DMS79 (cell line): ENCODE measurements around the gene ALKBH8.
"Not testable (repeated sequence)": the region's sequence is repeated elsewhere in the genome, so short reads cannot be mapped to it uniquely, and the experiment has no call there.

Experiments used
- DNase-seq: peaks from one replicate; lab custom pipeline; 2025; lab: John Stamatoyannopoulos, UW

The ALKBH8 gene, protein sequence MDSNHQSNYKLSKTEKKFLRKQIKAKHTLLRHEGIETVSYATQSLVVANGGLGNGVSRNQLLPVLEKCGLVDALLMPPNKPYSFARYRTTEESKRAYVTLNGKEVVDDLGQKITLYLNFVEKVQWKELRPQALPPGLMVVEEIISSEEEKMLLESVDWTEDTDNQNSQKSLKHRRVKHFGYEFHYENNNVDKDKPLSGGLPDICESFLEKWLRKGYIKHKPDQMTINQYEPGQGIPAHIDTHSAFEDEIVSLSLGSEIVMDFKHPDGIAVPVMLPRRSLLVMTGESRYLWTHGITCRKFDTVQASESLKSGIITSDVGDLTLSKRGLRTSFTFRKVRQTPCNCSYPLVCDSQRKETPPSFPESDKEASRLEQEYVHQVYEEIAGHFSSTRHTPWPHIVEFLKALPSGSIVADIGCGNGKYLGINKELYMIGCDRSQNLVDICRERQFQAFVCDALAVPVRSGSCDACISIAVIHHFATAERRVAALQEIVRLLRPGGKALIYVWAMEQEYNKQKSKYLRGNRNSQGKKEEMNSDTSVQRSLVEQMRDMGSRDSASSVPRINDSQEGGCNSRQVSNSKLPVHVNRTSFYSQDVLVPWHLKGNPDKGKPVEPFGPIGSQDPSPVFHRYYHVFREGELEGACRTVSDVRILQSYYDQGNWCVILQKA

DNA sequence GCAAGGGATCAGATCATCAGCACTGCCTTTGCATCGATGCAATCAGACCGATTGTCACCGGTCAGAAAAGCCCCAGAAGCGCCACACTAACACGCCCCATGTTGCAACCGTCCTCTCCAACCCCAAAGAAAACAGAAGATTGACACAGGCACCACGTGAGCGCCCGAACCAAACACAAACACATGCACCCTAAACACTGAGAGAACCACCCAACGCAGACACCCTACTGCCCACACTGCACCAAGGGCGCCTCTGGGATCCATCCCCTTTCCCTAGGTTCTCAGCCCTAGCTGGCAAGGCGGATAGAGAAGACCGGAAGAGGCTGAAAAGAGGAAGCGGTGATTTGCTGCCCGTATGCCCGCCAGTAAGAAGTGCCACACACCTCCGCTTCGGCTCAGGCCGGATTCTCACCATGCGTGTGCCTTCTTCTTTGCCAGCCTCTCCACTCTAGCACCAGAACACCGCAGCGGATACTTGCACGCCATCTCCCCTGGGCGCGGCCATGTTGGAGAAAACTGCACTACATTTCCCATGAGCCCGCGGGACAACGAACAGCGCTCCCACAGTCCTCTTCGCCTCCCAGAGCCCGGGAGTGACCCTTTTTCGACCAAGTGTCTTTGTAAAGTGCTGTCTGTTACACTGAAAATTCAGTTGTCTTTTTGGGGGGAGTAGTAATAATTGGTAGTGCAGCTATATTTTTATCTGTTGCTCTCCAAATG is at the start of gene ALKBH8:
ALKBH8 (minus strand) TSS at position 517 of the 719 bp plus-strand sequence. CDS start 4,842 bp downstream, outside the sequence.
- DNase-seq: peak; percentile 78

DNA sequence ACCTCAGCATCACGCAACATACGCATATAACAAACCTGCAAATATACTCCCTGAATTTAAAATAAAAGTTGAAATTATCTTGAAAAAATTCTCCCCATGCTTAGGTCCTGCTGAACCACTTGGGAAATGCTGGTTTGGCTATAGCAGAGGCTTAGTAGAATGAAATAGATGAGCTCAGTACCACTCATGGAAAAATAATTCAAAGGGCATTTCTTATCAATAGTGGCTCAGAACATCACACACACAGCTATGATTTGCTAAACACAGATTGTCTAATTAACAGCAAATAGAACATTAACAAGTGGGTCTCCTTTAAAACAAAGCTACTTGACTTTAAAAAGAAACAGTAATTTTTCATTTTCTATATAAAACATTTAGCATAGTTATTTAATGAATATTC is 46.9 kb upstream of the ALKBH8 start:
- DNase-seq: no peak

DNA sequence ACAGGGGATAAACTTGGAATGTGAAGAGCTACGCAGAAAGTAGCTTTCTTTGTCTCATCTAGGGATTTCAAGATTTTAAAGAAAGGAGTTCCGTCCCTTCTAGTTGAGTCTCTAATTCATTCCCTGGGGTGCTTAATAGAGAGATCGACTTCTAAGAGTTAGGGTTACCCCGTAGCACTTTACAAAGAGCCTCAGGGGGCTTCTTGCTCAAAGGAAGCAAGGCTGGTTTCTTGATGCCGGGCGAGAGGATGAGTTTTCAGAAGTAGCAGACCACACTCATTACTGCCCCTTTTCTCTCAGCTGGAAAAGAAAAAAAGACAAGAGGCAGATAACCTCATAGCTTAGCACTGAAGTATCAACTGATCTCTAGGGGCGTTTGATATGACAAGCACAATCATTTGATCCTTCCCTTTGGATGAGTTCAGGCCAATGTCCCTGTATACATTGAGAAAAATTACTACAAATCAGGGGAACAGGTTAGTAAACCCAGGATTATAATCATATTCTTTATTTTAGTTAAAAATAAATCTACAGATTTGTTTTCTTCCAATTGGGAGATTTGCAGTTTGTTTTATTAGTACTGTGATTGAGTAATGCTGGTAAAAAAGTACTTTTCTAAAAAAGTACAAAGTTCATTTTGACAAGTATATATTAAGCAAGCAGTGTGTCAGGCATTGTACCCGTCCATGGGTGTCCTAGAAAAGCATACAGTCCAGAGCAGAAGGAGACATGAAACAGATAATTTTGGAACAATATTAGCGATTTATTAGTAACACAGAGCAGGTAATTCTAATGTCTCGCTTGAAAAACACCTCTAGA is 44.1 kb upstream of the ALKBH8 start:
- DNase-seq: no peak

DNA sequence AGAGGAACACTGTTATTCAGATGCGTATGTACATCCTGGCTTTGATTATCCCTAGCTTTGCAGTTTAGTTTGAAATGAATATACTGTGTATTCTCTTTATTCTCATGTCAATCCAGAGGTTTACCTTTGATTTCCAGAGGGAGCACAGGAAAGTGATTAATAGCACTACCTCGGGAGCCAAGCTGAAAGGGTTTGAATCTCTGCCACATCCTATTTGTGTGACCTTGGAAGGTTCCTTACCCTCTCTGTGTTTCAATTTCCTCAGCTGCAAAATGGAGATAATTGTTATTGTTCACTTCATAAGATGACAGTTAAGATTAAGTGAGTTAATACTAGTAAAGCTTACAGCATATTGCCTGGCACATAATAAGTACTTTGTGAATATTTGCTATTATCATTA is 43.3 kb upstream of the ALKBH8 start:
- no peak for DNase-seq

DNA sequence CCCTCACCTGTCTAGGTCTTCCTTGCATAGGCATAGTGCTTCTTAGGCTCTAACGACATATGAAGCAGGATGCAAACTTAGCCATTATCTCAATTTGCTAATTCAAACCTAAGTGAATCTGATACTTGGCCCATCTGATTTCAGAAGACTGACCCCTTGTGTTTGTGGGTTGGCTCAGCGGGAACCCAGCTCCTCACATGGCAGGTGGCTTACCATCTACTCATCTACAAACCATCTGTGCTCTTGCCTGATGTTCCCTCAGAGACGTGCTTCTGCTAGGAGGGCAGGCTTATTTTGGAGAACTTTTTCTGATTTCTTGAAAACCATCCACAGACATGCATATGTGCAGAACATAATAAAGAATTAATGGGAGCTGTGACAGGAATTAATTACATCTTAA is 40.6 kb upstream of the ALKBH8 start:
- no peak for DNase-seq

DNA sequence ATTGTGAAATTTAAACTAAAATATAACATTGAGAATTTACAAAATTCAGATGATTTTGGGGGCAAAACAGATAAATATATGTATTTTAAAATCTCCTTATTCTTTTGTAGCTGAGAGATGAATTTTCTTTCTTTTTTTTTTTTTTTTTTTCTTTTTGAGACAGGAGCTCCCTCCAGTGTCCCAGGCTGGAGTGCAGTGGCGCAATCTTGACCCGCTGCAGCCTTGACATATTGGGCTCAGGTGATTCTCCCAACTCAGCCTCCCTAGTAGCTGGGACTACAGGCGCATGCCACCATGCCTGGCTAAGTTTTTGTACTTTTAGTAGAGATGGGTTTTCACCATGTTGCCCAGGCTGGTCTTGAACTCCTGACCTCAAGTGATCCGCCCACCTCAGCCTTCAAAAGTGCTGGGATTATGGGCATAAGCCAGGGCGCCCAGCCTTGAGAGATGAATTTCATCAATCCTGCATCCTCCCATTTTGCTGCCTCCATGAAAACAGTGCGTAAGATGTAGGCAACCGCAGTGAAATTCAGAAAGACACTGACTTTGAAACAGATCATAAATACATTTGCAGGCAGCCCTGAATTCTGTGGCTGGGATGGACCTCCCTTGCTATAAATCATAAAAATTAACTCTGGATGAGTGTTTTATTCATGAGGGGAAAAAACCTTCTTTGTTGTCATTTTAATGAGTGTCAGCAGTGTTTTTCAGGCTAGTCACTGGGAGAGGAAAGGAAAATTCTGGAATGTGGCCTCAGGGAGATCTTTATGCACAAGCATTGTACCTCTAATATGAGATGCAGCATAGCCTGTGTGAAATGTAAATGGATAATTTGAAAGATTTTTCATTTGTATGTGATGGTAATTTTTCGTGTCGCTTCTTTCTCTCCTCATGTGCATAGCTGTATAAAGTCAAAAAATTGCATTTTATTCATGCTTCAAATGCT is 39.8 kb upstream of the ALKBH8 start:
- DNase-seq: no peak

DNA sequence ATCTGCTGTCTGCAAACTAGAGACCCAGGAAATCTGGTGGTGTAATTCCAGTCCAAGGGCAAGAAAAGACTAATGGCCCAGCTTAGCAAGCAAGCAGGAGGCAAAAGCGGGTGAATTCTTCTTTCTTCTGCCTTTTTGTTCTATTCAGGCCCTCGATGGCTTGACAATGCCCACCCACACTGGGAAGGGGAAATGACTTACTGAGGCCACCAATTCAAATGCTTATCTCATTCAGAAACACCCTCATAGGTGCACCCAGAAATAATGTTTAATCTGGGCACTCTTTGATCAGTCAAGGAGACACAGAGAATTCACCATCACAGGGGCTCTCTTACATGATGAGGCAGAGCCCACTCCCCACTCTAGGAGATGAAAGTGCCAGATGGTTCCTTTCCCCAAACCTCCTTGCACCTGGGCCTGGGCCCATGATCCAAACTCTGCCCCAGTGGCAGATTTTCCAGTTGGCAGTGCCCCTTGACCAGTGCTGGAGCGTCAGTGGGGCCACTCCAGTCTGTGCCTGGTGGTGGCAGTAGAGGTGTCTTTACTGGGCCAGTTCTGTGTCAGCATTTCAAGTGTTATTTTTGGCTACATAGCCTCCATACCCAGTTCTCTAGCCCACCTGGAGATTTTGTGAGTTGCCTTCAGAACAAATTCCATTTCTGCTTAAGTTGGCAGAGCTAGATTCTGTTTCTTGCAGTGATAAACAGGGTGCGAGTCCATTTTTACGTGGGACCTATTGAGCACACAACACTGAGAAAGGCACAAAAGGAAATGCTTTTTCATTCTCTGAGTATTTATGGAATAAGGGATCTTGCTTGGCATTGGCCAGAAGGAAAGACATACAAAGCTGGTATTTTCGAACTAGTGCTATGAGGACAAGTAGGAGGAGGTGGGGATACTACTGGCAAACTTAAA is 32.9 kb upstream of the ALKBH8 start:
- no peak for DNase-seq

DNA sequence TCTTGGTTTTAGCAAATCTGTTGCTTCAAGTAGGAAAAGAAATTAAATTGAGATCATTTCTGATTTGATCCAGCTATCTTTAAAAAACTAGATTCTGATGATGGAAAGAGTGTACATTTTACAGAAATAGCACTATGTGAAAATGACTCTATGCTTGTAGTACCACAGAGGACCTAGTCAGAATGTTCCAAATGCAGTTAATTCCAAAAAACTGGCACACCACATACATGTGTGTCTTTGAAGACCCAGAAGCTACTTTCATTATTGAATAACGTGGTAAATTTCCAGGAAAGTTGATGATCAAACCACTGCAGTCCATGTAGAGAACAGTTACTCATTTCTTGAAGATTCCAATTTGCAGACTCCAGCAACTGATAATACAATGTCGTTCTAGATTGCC is 29.2 kb upstream of the ALKBH8 start:
- no peak for DNase-seq

DNA sequence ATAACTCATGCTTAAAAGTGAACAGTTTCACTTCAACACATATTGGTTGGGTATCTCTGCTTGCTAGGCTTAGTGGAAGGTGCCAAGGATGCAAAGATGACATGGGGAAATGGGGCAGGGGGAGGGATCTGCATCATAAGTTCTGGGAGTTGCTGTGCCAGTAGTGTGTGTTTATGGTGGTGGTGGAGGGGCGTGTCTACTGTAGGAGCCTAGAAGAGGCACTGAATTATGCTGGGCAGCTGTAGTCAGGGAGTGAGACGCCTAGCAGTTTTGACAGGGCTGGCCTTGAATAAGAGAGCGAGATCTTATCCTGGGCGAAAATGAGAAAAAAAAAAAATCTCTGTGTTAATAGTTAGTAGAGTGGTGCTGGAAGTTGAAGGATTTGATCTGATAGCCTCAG is 28.4 kb upstream of the ALKBH8 start:
- DNase-seq: no peak

DNA sequence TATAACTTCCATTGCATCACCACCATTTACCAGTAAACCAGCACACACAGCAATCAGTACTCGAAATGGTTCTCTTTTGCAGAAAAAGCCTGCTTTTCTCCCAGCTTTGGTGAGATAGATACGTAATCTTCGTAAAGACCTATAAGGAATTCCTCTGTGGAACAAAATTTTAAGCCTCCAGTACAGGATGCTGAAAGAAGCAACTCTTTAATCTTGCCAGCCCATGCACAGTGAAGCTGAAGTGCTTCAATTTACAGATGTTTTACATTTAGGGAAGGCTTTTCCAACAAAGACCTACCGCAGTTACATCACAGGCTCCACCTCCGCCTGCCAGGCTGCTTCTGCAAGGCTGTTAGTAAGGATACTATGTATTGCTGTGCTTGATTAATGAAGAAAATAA is 27.3 kb upstream of the ALKBH8 start:
- DNase-seq: no peak

DNA sequence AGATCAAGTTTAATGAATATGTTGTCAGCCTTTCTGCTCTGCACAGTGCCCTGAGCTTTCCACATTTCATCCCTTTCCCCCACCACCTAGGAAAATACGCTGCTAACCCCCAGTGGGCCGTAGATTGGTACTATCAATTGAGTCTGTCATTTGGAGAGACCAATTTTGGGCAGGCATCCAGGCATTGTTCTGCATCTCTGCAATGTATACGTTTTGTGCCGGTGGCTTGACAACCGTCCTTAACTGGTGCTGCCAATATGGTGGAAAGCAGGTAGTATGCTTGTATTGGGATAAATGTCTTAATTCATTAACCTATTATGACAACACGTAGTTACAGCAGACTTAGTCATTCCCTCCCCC is 26.7 kb upstream of the ALKBH8 start:
- DNase-seq: no peak

DNA sequence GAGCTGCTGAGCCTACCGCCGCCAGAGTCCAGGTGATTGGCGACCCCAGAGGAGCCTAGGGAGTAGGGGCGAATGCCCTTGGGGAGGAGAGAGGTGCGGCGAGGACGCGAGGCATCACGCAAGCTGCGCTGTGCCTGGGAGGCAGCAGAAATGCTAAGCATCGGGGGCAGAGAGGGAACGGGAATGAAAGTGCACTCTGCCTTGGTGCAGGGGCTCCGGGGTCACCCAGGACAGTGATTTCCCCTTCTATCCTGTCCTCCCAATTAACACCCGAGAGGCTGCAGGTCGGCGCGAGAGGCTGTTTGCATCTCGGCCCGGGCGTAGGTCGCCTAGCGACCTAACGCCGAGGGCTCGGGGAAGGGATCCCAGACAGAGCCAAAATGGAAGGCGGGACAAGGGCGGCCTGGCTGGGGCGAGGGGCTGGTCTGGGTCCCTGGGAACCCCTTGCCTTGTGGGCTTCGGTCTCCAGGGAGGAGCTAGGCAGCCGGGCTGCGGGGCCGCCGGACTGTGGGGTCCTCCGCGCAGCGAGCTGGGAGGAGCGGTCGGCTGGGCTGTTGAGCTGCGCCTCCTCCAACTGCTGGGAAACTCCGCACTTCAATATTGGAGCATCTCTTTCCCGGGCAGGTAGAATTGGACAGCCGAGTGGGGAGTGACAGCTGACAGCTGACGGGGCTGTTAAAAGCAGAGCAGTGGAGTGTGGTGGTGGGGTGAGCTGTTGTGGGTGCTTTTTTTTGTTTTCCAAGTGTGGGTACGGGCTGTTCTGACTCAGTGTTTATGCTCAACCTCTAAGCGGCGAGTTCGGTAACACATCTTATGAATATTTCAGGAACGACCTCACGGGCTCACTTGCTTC is 26.1 kb upstream of the ALKBH8 start:
- no peak for DNase-seq

DNA sequence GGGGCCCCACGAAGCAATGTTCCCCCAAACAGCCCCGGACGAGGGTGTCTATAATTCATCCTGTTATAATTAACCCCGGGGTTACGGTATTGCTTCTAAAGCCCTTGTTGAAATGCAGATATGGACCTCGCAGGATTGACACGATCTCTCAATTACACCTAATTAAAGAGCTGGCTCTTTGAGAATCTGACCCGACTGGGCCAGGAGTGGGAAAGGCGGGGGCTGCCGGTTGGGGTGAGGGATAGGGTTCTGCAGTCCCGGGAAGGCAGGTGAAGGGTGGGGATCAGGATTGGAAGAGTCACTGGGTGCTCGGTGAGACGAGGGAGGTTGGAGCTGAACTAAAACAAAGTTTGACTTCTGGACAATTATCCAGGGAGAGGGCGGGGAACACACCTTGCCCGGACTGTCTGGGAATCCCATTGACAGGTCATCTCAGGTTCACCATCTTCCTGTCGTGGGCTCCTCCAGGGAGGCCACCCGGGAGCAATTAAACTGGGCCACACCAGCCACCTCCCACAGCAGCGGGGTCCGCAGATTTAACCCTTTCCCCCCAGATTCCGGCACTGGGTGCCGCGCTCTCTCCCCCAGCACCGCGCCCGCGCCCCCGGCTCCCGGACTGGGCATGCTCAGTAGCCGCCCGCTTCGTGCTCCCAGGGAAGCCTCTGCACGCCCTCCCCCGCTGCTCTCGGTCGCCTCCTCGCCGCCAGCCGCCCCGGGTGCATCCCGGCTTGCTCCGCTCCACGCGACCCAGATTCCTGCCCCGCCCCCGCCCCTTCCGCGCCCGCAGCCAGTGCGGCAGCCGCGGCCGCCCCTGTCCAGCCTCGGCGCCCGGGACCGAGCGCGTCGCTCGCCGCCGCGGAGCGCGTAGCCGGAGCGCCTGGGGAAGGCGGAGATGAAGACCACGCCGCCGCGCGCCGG is 25.2 kb upstream of the ALKBH8 start, which contains the start of gene ELMOD1:
ELMOD1 (plus strand) TSS at position 688 of the 918 bp plus-strand sequence. CDS start 27,043 bp downstream, outside the sequence.
- no peak for DNase-seq

DNA sequence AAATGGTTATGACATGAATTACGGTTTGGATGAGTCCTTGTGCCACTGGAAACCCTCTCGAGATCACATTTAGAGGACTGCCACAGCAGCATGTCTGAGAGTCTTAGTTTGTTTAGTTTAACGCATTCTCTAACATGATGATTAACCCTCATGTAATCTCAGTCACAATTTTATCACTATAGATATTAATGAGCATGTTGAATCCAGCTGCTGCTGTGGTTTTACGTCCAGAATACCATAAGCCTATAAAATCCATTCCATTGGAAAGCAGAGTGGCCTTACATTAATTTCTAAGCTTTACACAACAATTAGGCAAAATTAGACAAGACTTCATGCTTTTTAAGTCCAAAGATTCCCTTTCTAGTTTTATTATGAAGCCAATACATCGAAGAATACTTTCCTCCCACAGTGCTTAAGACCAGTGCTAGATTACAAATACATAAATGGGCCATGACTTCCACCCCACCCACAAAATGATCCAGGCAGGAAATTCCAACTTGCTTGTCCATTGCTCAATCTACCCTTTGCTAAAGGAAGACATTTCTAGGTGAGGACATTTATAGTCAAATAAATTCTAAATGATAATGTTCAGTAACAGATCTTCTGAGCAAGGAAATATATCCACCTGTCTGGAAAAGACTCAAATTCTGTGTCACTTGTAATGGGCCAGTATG is 21.9 kb upstream of the ALKBH8 start:
- no peak for DNase-seq

DNA sequence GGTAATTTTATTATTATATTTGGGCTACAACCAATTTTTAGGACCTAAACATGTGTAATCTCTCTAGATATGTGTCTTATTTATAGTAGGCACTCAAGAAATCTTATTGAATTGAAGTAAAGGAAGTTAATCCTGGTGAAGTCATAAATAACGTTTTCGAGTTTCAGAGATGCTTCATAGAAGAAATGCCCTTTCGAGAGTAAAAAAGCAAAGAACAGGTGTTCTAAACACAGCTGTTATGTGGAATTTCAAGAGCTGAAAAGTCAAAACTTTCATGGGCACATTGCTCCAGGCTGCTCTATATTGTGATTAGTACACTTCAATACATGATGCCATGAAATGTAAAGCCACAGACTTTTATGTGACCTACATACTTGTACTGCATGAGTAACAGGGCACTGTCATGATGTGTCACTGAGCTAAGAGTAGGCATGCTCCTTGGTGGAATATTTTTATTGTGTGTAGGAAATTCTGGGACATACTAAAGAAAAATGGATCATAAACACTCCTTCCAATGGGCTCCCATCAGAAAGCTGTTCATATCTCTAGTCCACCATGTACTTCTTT is 18.2 kb upstream of the ALKBH8 start:
- no peak for DNase-seq

DNA sequence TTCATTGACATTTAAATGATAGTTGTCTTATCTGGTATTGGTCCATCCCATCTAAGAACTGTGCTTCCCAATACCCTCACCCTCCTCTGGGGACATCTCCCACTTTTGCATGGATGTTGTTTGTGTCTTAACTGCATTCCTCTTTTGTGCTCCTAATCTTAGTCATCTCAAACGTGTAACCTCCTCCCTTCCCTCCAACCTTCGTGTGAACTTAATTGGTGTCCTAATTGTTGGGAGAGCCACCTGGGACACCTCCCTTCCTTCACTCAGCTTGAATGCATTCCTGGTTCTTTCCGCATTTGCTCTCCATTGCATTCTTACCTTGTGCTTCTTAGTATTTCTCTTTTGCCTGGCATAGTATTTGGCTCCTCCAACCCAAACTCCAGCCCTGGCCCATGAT is 15.6 kb upstream of the ALKBH8 start:
- no peak for DNase-seq

DNA sequence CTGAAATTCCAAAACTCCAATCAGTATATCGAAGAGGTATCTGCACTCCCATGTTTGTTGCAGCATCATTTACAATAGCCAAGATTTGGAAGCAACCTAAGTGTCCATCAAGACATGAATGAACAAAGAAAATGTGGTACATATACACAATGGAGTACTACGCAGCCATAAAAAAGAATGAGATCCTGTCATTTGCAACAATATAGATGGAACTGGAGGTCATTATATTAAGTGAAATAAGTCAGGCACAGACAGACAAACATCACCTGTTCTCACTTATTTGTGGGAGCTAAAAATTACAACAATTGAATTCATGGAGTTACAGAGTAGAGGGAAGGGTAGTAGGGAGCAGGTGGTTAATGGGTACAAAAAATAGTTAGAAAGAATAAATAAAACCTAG is 13.6 kb upstream of the ALKBH8 start:
- DNase-seq: not testable (repeated sequence)
